ENCODE results near the gene PEX5L.

Gene PEX5L

DNA sequence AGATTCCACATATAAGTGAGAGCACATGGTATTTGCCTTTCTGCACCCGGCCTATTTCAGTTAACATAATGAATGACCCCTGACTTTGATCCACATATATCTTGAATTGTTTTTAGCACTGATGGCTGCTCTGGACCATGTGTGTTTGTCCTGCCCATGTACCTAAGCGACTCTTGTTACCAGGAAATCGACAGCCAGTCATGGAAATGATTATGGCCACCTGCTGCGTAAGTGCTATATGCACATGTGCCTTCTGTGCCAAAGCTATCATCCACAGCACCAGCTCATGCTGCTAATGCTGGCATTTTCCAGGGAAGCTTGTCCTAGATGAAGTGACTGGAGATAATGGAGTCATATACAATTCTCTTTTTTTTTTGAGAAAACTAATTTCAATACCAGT lies 103.7 kb downstream of the PEX5L start:
- Mint-ChIP-seq H3K27ac (no peak overlapping the region), H3K9me3 (no peaks in the 10 kb centered on the region), H3K4me1 (no peaks in the 10 kb centered on the region), H3K4me3 (no peak overlapping the region), H3K27me3 (peaks cover 6% of the 10 kb centered on the region), H3K36me3 (no peaks in the 10 kb centered on the region)
- no peak for DNase-seq (ENCODE audit: low spot score in 2 of 2)
- ATAC-seq (ENCODE audit: low read depth): no peak

DNA sequence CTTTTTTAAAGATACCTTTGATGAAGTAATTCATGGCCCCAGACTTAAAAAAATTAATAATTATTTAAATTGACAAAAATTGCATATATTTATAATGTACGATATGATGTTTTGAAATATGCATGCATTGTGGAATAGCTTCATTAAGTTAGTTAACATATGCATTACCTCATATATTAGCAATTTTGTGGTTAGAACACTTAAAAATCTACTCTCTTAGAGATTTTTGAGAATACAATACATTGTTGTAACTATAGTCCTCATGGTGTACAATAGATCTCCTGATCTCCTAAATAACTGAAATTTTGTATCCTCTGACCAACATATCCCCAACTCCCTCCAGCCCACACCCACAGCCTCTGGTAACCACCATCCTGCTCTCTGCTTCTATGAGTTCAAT lies 104.1 kb downstream of the PEX5L start:
- no peaks in the 10 kb centered on the region for H3K9me3 Mint-ChIP-seq
- no peak overlapping the region for H3K4me3 Mint-ChIP-seq
- H3K36me3 Mint-ChIP-seq: no peaks in the 10 kb centered on the region
- ATAC-seq (ENCODE audit: low read depth): no peak
- no peak overlapping the region for H3K27ac Mint-ChIP-seq
- H3K4me1 Mint-ChIP-seq: no peaks in the 10 kb centered on the region
- H3K27me3 Mint-ChIP-seq: peaks cover 3% of the 10 kb centered on the region
- no peak for DNase-seq (ENCODE audit: low spot score in 2 of 2)

DNA sequence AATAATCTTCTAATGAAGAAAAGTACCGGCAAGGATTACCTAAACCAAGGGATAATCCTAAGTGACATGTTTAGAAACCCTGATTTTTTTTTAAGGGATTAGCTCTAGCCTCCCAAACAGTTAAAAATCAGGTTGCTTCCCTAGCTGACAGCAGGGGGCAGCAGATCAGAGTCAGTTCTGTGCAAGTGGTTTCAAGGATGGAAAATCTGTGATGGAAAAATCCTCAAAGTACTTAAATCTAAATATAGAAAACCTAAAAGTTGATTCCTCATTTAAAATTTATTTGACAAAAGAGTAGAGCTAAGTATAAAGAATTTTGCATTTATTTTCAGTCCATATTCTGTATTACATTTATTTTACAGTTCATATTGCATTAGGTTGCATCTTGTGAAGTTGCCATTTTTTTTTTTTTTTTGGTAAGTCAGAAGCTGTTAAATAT lies 107.6 kb downstream of the PEX5L start:
- no peaks in the 10 kb centered on the region for H3K4me1 Mint-ChIP-seq
- no peak overlapping the region for H3K4me3 Mint-ChIP-seq
- ATAC-seq (ENCODE audit: low read depth): no peak
- peak; percentile 20 to 25 for DNase-seq (ENCODE audit: low spot score in 2 of 2)
- no peaks in the 10 kb centered on the region for H3K9me3 Mint-ChIP-seq
- peaks cover 15% of the 10 kb centered on the region for H3K27me3 Mint-ChIP-seq
- no peak overlapping the region for H3K27ac Mint-ChIP-seq
- H3K36me3 Mint-ChIP-seq: no peaks in the 10 kb centered on the region

DNA sequence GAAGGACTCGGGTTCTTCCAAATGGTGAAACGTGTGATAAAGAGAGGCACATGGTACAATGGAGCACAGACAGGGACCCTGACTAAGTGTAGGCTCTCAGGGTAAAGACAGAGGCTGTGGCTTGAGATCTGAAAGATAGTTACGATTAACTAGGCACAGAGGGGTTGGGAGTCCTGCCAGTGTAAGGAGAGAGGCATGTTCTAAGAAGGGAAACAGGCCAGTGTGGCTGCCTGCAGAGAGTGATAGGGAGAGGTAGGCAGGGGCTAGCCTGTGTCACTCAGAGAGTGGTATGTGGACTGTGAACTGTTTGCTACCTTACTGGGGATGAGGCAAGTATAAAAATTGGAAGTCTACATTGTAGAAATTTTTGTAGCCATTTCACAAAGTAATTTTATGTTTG lies 109.5 kb downstream of the PEX5L start:
- ATAC-seq (ENCODE audit: low read depth): no peak
- no peak overlapping the region for H3K27ac Mint-ChIP-seq
- no peak overlapping the region for H3K4me3 Mint-ChIP-seq
- no peaks in the 10 kb centered on the region for H3K4me1 Mint-ChIP-seq
- no peaks in the 10 kb centered on the region for H3K36me3 Mint-ChIP-seq
- H3K9me3 Mint-ChIP-seq: no peaks in the 10 kb centered on the region
- peaks cover 13% of the 10 kb centered on the region for H3K27me3 Mint-ChIP-seq
- DNase-seq (ENCODE audit: low spot score in 2 of 2): no peak

DNA sequence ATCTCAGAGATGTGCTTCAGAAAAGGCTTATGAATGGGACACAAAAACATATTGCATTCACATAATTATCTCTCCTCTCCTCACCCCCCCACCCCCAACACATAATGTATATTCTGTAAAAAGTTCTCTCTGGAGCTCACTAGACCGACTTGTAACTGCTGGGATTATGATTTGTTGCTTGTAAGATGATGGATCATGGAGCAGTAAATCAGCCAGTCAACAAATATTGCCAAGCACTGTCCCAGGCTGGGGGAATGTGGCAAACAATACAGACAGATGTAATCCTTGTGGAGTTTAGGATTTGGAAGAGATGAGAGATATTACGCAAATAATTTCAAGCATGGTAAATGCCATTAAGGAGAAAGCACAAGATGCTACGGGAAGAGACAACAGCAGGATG lies 114.8 kb downstream of the PEX5L start:
- Mint-ChIP-seq H3K4me3 (no peak overlapping the region), H3K27ac (no peak overlapping the region), H3K4me1 (no peaks in the 10 kb centered on the region), H3K9me3 (no peaks in the 10 kb centered on the region), H3K36me3 (no peaks in the 10 kb centered on the region), H3K27me3 (peaks cover 13% of the 10 kb centered on the region)
- DNase-seq (ENCODE audit: low spot score in 2 of 2) (no peak), ATAC-seq (ENCODE audit: low read depth) (no peak)

DNA sequence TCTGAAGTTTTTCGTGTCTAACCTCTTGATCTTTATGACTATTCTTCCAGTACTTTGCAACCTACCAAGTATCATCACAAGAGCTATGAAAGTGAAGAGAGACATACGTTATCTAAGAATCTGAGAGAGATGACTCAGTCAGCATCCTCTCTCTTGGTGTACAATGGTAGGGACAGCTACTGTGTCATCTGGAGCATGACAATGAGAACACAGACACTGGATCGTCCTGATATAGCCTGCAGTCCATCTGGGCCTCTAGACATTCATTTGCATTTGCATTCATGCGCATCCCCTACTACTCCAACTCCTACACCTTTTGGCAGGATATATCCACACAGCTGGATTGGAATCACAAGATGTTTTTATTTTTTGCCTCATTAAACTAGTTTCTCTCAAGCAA lies 115.2 kb downstream of the PEX5L start:
- ATAC-seq (ENCODE audit: low read depth) (no peak), DNase-seq (ENCODE audit: low spot score in 2 of 2) (no peak)
- Mint-ChIP-seq H3K27ac (no peak overlapping the region), H3K27me3 (peaks cover 13% of the 10 kb centered on the region), H3K4me1 (no peaks in the 10 kb centered on the region), H3K4me3 (no peak overlapping the region), H3K9me3 (no peaks in the 10 kb centered on the region), H3K36me3 (no peaks in the 10 kb centered on the region)

DNA sequence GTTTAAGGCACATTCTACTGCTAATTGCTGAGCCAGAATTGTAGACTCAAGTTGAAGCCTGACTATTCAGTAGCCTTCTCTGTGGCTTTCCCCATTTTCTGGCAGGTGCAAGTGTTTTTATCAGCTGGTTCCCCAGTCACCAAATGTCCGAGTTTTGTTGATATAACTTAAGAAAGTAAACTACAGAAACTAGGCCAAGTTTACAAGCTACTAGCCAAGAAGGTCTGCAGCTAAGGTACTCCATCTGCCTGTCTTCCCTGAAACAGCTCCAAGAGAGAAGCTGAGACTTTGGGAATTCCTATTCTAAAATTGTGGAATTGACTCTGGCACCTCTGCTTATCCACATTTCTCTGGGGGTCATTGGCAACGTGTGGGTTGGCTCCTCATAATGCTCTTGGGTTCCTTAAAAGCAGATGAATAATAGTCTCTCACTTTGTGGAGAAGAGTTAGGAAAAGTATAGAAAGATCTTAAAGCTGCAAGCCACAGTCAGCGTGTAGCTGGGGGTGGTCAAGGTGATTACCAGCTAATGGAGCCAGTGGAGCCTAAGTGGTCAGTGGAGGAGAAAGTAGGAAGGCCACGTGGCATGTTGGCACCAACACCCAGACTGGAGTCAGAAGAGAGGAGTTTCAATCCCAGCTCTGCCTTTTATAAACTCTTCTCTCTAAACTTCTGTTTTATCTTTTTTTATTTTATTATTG lies 128.8 kb downstream of the PEX5L start:
- H3K36me3 Mint-ChIP-seq: no peaks in the 10 kb centered on the region
- H3K27me3 Mint-ChIP-seq: peaks cover 5% of the 10 kb centered on the region
- ATAC-seq (ENCODE audit: low read depth): no peak
- no peak overlapping the region for H3K27ac Mint-ChIP-seq
- no peak overlapping the region for H3K4me3 Mint-ChIP-seq
- no peak for DNase-seq (ENCODE audit: low spot score in 2 of 2)
- H3K4me1 Mint-ChIP-seq: no peaks in the 10 kb centered on the region
- no peaks in the 10 kb centered on the region for H3K9me3 Mint-ChIP-seq

DNA sequence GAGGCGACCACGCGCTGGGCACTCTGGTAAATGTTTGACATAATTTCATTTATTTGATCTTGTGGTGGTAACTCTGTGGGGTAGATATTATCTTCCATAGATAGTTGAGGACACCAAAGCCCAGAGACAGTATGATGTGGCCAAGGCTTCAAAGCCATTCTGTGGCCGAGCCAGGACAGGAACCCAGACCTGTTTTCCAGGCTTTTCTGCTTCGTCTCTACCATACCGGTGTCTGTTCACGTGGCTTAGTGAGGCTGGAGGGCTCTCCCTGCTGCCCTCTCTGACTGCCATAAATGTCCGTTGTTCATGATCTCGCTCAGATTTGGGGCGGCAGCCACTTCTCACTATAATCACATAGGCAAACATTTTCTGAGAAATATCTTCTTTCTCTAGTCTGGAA lies 134.7 kb downstream of the PEX5L start:
- Mint-ChIP-seq H3K4me3 (no peak overlapping the region), H3K27me3 (peaks cover 5% of the 10 kb centered on the region), H3K36me3 (no peaks in the 10 kb centered on the region), H3K27ac (no peak overlapping the region), H3K9me3 (no peaks in the 10 kb centered on the region), H3K4me1 (no peaks in the 10 kb centered on the region)
- DNase-seq (ENCODE audit: low spot score in 2 of 2): no peak
- no peak for ATAC-seq (ENCODE audit: low read depth)

DNA sequence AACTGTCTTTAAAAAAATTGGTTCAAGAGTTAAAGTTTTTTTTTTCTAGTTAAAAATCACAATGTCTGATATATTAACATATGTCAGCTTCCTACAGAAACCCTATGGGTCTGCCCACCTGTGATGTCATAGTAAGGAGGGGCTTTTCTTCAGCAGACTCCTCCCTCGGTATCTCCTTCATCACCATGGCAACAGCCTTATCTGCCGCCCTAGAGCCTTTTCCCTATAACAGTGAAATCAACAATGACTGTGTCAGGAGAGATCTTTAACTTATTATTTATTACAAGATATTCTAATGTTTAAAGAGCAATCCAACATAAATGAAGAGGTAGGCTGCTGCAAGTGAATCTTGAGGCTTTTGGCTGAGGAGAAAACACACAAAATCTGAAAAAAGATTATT lies 138.7 kb downstream of the PEX5L start:
- H3K4me1 Mint-ChIP-seq: no peaks in the 10 kb centered on the region
- no peak for DNase-seq (ENCODE audit: low spot score in 2 of 2)

DNA sequence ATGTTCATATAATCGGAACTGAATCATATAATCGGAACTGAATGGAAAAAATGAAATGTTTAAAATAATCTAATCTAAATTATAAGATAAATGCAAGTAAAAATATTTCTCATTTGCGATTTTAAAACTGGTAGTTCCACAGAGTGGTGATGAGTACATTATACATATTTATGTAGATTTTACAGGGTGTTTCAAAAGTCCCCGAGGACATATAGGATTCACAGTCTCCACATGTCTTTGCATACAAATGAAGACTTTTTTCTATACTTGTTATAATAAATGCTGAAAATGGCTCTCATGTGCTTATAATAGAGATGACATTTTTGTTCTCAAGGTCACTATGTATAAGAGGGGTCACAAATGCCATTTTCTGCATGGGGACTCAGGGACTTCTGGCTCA lies 139.5 kb downstream of the PEX5L start:
- H3K9me3 Mint-ChIP-seq: no peaks in the 10 kb centered on the region
- H3K4me1 Mint-ChIP-seq: no peaks in the 10 kb centered on the region
- no peak overlapping the region for H3K4me3 Mint-ChIP-seq
- no peak overlapping the region for H3K27ac Mint-ChIP-seq
- H3K27me3 Mint-ChIP-seq: peaks cover 4% of the 10 kb centered on the region
- ATAC-seq (ENCODE audit: low read depth) (no peak), DNase-seq (ENCODE audit: low spot score in 2 of 2) (no peak)
- no peaks in the 10 kb centered on the region for H3K36me3 Mint-ChIP-seq

More for the DNA sequence above, 138.7 kb downstream of the PEX5L start:
- ATAC-seq (ENCODE audit: low read depth): peak; percentile 56
- Mint-ChIP-seq H3K9me3 (no peaks in the 10 kb centered on the region), H3K36me3 (no peaks in the 10 kb centered on the region), H3K27me3 (peaks cover 4% of the 10 kb centered on the region), H3K27ac (no peak overlapping the region), H3K4me3 (no peak overlapping the region)

DNA sequence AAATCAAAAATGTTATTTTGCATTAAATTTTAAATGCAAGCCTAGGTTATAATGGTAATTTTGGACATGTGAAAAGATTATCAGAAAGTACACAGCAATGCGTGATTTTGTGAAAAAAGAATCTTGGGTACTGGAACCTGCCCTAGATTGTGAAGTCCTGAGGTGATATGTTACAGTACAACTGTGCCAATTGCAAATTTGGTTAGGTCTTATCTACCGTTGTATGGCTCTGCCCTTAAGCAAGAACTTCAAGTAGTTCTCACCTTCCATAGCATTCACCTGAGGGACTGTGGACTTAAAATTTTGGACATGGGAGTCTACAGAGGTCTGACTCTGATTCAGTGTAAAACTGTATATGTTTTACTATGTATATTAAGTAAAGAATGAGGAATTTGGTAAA lies 140.2 kb downstream of the PEX5L start:
- Mint-ChIP-seq H3K4me1 (no peaks in the 10 kb centered on the region), H3K4me3 (no peak overlapping the region), H3K27me3 (peaks cover 2% of the 10 kb centered on the region), H3K9me3 (no peaks in the 10 kb centered on the region), H3K27ac (no peak overlapping the region), H3K36me3 (no peaks in the 10 kb centered on the region)
- no peak for DNase-seq (ENCODE audit: low spot score in 2 of 2)
- no peak for ATAC-seq (ENCODE audit: low read depth)

DNA sequence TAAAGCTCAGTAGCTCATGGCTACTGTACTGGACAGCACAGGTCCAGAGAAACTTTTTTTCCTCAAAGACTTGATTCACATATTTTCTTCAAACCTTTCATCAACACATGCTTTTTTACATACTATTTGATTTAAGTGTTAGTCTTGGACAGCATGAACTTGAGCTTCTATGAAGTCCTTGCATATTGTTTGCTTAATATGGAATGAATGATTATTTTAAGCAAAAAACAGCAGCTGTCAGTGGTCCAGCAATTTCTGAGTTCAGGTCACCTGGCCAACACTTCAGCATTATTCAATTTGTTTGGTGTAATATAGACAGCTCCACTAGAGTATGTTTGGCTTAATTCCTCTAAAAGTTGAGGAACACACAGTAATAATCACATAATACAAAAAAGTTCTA lies 141.4 kb downstream of the PEX5L start:
- DNase-seq (ENCODE audit: low spot score in 2 of 2): no peak
- no peak overlapping the region for H3K27ac Mint-ChIP-seq
- H3K36me3 Mint-ChIP-seq: no peaks in the 10 kb centered on the region
- ATAC-seq (ENCODE audit: low read depth): no peak
- no peaks in the 10 kb centered on the region for H3K4me1 Mint-ChIP-seq
- H3K9me3 Mint-ChIP-seq: no peaks in the 10 kb centered on the region
- H3K4me3 Mint-ChIP-seq: no peak overlapping the region
- peaks cover 2% of the 10 kb centered on the region for H3K27me3 Mint-ChIP-seq

DNA sequence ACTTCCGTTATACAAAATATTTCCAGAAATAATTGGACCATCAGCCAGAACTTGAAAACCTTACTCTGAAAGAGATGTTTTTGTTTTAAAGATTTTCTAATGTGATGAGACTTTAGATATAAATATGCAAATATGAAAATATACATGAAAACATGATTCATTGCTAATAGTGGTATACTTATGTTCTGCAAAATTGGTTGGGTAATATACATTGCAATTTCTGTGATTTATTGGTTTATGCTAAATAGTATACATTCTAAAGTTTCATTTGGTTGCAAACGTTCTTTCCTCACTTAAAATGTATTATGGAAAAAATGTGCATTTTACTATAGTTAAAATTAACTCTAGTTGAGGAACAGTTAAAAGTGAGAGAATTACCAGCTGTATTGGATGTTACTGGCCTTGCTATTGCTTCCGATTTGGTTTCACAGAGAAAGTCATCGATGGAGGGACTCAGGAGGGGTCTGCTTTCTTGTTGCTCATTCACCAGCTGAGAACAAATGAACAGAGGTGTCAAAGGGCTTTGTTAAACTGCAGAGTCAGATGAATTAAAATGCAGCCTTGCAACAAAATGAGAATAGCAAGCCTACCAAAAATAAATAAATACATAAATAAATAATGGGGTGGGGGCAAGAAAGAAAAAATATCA lies 149.3 kb downstream of the PEX5L start:
- Mint-ChIP-seq H3K4me1 (no peaks in the 10 kb centered on the region), H3K9me3 (no peaks in the 10 kb centered on the region), H3K4me3 (no peak overlapping the region), H3K27ac (no peak overlapping the region), H3K27me3 (no peaks in the 10 kb centered on the region), H3K36me3 (no peaks in the 10 kb centered on the region)
- DNase-seq (ENCODE audit: low spot score in 2 of 2) (no peak), ATAC-seq (ENCODE audit: low read depth) (no peak)

DNA sequence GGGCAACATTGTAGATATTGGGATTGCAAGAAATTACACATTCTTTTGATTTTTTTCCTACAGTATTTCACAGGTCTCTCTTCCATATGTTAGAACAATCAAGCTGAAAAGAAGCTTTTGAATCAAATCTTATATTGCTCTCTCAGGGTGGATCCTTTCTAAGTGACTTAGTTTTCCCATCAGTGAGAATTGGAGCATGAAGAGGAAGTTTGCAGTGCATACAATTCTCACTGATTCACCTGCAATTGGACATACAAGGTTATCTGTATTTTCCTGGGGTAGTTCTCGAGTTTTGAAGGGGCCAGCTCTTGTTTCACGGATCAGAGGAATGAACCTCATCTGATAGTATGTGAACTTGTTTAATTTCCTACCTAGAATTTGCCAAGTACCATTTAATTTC lies 150.8 kb downstream of the PEX5L start:
- Mint-ChIP-seq H3K4me1 (no peaks in the 10 kb centered on the region), H3K4me3 (no peak overlapping the region), H3K36me3 (no peaks in the 10 kb centered on the region), H3K27ac (no peak overlapping the region), H3K27me3 (no peaks in the 10 kb centered on the region), H3K9me3 (no peaks in the 10 kb centered on the region)
- ATAC-seq (ENCODE audit: low read depth): no peak
- DNase-seq (ENCODE audit: low spot score in 2 of 2): no peak

DNA sequence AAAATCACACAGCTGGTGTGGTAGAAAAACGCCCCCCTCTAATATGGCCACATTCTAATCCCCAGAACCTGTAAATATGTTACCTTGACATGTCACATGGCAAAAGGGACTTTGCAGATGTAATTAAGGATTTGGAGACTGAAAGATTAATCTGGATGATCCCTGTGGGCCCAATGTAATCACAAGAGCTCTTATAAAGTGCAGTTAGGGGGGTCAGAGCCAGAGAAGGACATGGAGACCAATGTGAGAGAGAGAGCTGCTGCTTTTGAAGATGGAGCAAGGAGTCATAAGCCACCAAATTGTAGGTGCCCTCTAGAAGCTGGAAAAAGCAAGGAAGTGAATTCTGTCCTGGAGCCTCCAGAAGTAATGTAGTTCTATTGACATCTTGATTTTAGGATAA lies 152.6 kb downstream of the PEX5L start:
- Mint-ChIP-seq H3K27ac (no peak overlapping the region), H3K36me3 (no peaks in the 10 kb centered on the region), H3K4me1 (no peaks in the 10 kb centered on the region), H3K9me3 (no peaks in the 10 kb centered on the region), H3K27me3 (no peaks in the 10 kb centered on the region), H3K4me3 (no peak overlapping the region)
- ATAC-seq (ENCODE audit: low read depth) (no peak), DNase-seq (ENCODE audit: low spot score in 2 of 2) (no peak)

All from memory B cell (primary cell).